ENCODE results near the gene CEP41. TPM values are rescaled to one million over a fixed set of nuclear protein-coding genes. Genes with fewer than 3 reads are reported as not detected.

The CEP41 gene
- total and polyA plus RNA-seq, 2 donors (not counting 3 experiments of a cell fraction or from before 2014, with no cell fraction given), result 19.5 to 26.8 TPM

DNA sequence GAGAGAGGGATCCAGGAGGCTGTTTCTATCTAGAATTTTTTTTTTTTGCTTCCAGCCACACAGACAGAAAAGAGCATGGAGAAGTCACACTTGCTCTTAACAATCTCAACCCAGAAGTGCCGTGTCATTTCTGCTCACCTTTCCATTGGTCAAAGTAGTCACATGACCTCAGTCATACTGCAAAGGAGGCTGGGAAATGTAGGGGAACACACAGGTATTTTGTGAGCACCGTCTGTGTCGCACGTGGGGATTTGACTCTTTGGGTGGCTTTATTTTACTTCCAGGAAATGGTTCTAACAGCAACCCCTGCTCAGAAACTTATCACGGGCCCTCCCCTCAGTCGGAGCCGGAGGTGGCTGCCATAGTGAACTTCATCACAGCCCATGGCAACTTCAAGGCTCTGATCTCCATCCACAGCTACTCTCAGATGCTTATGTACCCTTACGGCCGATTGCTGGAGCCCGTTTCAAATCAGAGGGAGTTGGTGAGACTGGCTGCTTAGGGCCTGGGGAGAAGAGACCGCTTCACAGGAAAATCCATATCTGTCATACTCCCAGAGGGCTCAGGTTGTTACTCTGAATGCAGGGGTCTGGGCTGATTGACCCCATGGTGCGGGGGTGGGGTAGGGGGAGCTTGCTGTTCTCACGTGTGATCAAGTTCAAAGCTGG is 73.6 kb downstream of the CEP41 start:
- no peak for DNase-seq (ENCODE audit: low read depth, low spot score)
- Histone ChIP-seq H3K79me2 (ENCODE audit: control insufficient read depth, insufficient read depth, low read length) (no peaks in the 10 kb centered on the region), H3K27ac (ENCODE audit: insufficient read depth, low read depth, low read length) (no peak overlapping the region), H3K4me2 (ENCODE audit: insufficient read depth, low read length) (no peak overlapping the region), H3K9ac (replicated peaks; ENCODE audit: extremely low read depth, insufficient read depth, low read length) (no peak overlapping the region), H4K20me1 (replicated peaks; ENCODE audit: control insufficient read depth, extremely low read depth, insufficient read depth, low read length) (no peaks in the 10 kb centered on the region), H3K9me1 (replicated peaks; ENCODE audit: control insufficient read depth, extremely low read depth, insufficient read depth, low read length) (no peaks in the 10 kb centered on the region), H2AFZ (ENCODE audit: low read depth, low read length) (no peak overlapping the region), H3K36me3 (ENCODE audit: control insufficient read depth in 2 of 2, extremely low read depth in 1 of 2, insufficient read depth in 2 of 2, low read length in 2 of 2) (no peaks in the 10 kb centered on the region), H3K9me3 (replicated peaks; ENCODE audit: control insufficient read depth, insufficient read depth, low read length) (no peaks in the 10 kb centered on the region), H3K4me1 (ENCODE audit: control insufficient read depth, extremely low read depth, insufficient read depth, low read length) (peaks cover 7% of the 10 kb centered on the region), H3K27me3 (ENCODE audit: control insufficient read depth in 2 of 2, insufficient read depth in 2 of 2, low read length in 2 of 2) (no peaks in the 10 kb centered on the region), H3K4me3 (replicated peaks in 1 of 3; ENCODE audit: insufficient read depth in 1 of 3, low read depth in 1 of 3, low read length in 3 of 3) (no peak overlapping the region)
- TF ChIP-seq JUN (IDR thresholded peaks at IDR 0.05; ENCODE audit: borderline replicate concordance, insufficient read depth, insufficient read length, low read depth) (no peak), MYC (IDR thresholded peaks at IDR 0.05; ENCODE audit: low read depth, low read length) (no peak), GATA2 (IDR thresholded peaks at IDR 0.05; ENCODE audit: insufficient read depth, insufficient read length, low read depth, low read length) (no peak), FOS (IDR thresholded peaks at IDR 0.05; ENCODE audit: borderline replicate concordance, insufficient read depth, low read length) (no peak), EZH2 (IDR thresholded peaks at IDR 0.05; ENCODE audit: borderline replicate concordance, low read depth, low read length, severe bottlenecking) (no peak), POLR2A (IDR thresholded peaks at IDR 0.05; ENCODE audit: low read depth, low read length) (no peak), POLR2AphosphoS5 (IDR thresholded peaks at IDR 0.05; ENCODE audit: insufficient read depth, low read depth, low read length) (no peak)
- TF ChIP-seq, protein P1, sequence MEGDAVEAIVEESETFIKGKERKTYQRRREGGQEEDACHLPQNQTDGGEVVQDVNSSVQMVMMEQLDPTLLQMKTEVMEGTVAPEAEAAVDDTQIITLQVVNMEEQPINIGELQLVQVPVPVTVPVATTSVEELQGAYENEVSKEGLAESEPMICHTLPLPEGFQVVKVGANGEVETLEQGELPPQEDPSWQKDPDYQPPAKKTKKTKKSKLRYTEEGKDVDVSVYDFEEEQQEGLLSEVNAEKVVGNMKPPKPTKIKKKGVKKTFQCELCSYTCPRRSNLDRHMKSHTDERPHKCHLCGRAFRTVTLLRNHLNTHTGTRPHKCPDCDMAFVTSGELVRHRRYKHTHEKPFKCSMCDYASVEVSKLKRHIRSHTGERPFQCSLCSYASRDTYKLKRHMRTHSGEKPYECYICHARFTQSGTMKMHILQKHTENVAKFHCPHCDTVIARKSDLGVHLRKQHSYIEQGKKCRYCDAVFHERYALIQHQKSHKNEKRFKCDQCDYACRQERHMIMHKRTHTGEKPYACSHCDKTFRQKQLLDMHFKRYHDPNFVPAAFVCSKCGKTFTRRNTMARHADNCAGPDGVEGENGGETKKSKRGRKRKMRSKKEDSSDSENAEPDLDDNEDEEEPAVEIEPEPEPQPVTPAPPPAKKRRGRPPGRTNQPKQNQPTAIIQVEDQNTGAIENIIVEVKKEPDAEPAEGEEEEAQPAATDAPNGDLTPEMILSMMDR (IDR thresholded peaks at IDR 0.05; ENCODE audit: extremely low read depth in 1 of 2, insufficient read depth in 1 of 2, low read depth in 1 of 2, low read length in 2 of 2), result no peak
- TF ChIP-seq, protein P2, sequence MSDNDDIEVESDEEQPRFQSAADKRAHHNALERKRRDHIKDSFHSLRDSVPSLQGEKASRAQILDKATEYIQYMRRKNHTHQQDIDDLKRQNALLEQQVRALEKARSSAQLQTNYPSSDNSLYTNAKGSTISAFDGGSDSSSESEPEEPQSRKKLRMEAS (IDR thresholded peaks at IDR 0.05; ENCODE audit: insufficient read depth, insufficient read length), result no peak
- no peak for FAIRE-seq
- CTCF ChIA-PET, result no interaction called here
- intact Hi-C loops (cut with micrococcal nuclease), result no loop called here
- no TSS peak for BruUV-seq (replicated peaks)
- dilution Hi-C loops (cut with MboI; ENCODE audit: extremely low pct_ligation_motif_present, low sequenced_read_pairs), result no loop called here
- POLR2A ChIA-PET, result no interaction called here

Measured in endothelial cell of umbilical vein (primary cell).